Effector memory CD8-positive, alpha-beta T cell (primary cell): ENCODE results near the gene POLA2.

Experiments
- ATAC-seq: fragments of 150-1000 bp; cut with Tn5 transposase; replicated peaks from 2 replicates; pipeline ENCODE4 v1.10.0; 2021; ENCODE audit warnings: mild to moderate bottlenecking, moderate library complexity
- DNase-seq, 3 experiments: peaks; one replicate each; pipeline ENCODE4 v3.0.0; 2021
- H3K27ac Mint-ChIP-seq, 2 donors: one replicate each; pipeline ENCODE4 v1.8.0; 2022; ENCODE audit warnings: mild to moderate bottlenecking in 2 of 2, mixed read lengths in 2 of 2, moderate library complexity in 2 of 2
- H3K27me3 Mint-ChIP-seq, 2 donors: one replicate each; pipeline ENCODE4 v1.8.0; 2022; ENCODE audit warnings: mixed read lengths in 2 of 2
- H3K36me3 Mint-ChIP-seq: one replicate; pipeline ENCODE4 v1.8.0; 2022; ENCODE audit warnings: mild to moderate bottlenecking, moderate library complexity, mixed read lengths; ENCODE audit not compliant: insufficient read depth
- H3K4me1 Mint-ChIP-seq, 2 donors: one replicate each; pipeline ENCODE4 v1.8.0; 2022; ENCODE audit warnings: low read depth in 2 of 2, mixed read lengths in 2 of 2
- H3K4me3 Mint-ChIP-seq, 2 donors: one replicate each; pipeline ENCODE4 v1.8.0; 2022; ENCODE audit warnings: mild to moderate bottlenecking in 2 of 2, mixed read lengths in 2 of 2, moderate library complexity in 2 of 2
- H3K9me3 Mint-ChIP-seq, 2 donors: one replicate each; pipeline ENCODE4 v1.8.0; 2022; ENCODE audit warnings: mixed read lengths in 2 of 2

The POLA2 gene

DNA sequence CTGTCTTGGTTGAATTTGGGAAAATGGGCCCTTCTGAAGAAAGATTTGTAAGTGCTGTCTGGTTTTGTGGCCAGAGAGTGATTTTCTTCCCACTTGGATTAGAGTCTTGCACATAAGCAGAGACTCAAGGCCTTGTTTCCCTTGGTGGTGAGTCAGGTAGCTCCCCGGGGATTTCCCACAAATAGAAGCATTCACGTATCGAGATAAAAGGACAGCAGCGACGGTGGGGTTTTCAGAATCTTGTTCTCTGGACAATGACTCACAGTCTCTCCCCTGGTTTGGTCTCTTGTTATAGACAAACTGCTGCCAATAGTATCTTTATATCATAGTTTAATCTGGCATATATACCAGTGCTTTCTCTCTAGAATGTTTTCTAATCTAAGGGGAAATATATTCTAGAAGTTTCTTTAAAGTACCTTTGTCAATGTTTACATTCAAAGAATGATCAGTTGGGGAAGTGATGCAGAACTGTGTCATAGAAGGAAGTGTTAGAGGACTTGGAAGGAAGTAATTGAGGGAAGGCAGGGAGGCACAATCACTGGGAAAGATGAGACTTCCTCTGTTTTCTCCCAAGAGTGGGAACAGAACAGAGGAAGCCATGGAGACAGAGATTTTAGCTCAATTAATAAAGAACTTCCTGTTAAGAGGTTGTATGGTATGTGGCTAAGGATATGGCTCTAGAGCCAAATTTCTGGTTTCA, 18.1 kb downstream of the POLA2 start:
- no peak for DNase-seq
- no peaks in the 10 kb centered on the region for H3K9me3 Mint-ChIP-seq
- peak; percentile 31 for ATAC-seq
- H3K4me1 Mint-ChIP-seq: no peaks in the 10 kb centered on the region
- H3K4me3 Mint-ChIP-seq: no peak overlapping the region
- H3K27me3 Mint-ChIP-seq: no peaks in the 10 kb centered on the region
- peak overlapping the region in 1 of 2 donors; percentile 44 for H3K27ac Mint-ChIP-seq
- peaks cover 49% of the 10 kb centered on the region for H3K36me3 Mint-ChIP-seq

- H3K27me3 Mint-ChIP-seq: no peaks in the 10 kb centered on the region
- H3K4me1 Mint-ChIP-seq: no peaks in the 10 kb centered on the region
- ATAC-seq (no peak), DNase-seq (no peak)
- no peaks in the 10 kb centered on the region for H3K9me3 Mint-ChIP-seq
- no peak overlapping the region for H3K4me3 Mint-ChIP-seq
- peaks cover 51% of the 10 kb centered on the region for H3K36me3 Mint-ChIP-seq
- H3K27ac Mint-ChIP-seq: no peak overlapping the region
Measured at GRCh38 chr11:65280646-65281045, 18.9 kb downstream of the POLA2 start.

DNA sequence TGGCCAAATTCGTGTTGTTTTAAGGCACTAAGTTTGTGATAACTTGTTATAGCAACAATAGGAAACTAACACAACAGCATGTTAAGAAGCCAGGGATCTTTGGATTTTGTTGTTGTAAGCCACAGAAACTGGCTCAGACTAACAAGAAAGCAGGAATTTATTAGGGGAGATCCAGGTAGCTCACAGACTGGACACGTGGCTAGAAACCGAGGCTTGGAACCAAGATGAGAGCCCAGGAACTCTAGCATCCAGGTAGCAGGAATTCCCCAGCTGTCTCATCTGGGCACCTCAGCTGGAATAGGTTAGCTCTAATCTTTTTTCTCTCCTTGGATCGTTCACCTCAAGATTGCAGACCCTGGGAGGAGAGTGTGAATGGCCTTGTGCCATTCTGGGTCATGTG, 24.9 kb downstream of the POLA2 start:
- H3K36me3 Mint-ChIP-seq: peaks cover 44% of the 10 kb centered on the region
- H3K4me1 Mint-ChIP-seq: no peaks in the 10 kb centered on the region
- no peak overlapping the region for H3K4me3 Mint-ChIP-seq
- H3K9me3 Mint-ChIP-seq: no peaks in the 10 kb centered on the region
- no peaks in the 10 kb centered on the region for H3K27me3 Mint-ChIP-seq
- H3K27ac Mint-ChIP-seq: no peak overlapping the region
- ATAC-seq (no peak), DNase-seq (no peak)

- Mint-ChIP-seq H3K27me3 (no peaks in the 10 kb centered on the region), H3K9me3 (no peaks in the 10 kb centered on the region), H3K4me3 (no peak overlapping the region), H3K4me1 (no peaks in the 10 kb centered on the region), H3K36me3 (peaks cover 37% of the 10 kb centered on the region), H3K27ac (peak overlapping the region in 1 of 2 donors; percentile 44)
- DNase-seq: no peak
- no peak for ATAC-seq
Measured at GRCh38 chr11:65287601-65288000, 25.8 kb downstream of the POLA2 start.

GRCh38 chr11:65288706-65289536, 27.2 kb downstream of the POLA2 start:
- Mint-ChIP-seq H3K4me3 (no peak overlapping the region), H3K27me3 (no peaks in the 10 kb centered on the region), H3K36me3 (peaks cover 29% of the 10 kb centered on the region), H3K27ac (no peak overlapping the region), H3K4me1 (no peaks in the 10 kb centered on the region), H3K9me3 (no peaks in the 10 kb centered on the region)
- DNase-seq (no peak), ATAC-seq (no peak)

DNA sequence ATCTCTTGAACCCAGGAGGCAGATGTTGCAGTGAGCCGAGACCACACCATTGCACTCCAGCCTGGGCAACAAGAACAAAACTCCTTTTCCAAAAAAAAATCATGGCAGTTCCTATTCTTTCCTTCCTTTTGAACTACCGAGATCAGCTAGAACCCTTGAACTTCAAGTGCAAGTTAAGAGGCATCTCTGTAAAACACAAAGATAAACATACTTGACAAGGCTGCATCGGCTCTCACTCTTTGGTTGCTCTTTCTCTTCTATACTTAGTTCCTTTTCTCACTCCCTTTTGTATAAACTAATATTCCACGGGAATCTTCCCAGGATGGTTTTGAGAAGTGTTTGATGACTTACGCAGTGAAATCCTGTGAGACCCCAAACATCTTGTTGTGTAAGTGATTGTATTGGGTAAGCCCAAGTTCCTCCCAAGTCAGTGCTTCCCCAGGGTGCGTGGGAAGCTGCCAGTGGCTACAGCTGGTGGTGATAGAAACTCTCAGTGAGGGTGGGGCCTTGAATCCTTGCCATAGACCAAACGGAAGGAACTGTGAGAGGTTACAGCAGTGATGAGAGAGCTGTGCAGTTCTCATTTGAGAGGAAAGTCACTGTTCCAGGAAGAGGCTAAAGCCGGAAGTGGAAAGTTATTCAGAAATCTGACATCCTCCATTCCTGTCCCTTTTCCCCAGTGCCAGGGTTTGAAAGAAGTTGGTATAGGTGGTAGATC, 28.8 kb downstream of the POLA2 start:
- Mint-ChIP-seq H3K36me3 (peaks cover 32% of the 10 kb centered on the region), H3K4me3 (no peak overlapping the region), H3K4me1 (no peaks in the 10 kb centered on the region), H3K27ac (peak overlapping the region in 1 of 2 donors; percentile 75), H3K9me3 (no peaks in the 10 kb centered on the region), H3K27me3 (no peaks in the 10 kb centered on the region)
- DNase-seq: no peak
- no peak for ATAC-seq

DNA sequence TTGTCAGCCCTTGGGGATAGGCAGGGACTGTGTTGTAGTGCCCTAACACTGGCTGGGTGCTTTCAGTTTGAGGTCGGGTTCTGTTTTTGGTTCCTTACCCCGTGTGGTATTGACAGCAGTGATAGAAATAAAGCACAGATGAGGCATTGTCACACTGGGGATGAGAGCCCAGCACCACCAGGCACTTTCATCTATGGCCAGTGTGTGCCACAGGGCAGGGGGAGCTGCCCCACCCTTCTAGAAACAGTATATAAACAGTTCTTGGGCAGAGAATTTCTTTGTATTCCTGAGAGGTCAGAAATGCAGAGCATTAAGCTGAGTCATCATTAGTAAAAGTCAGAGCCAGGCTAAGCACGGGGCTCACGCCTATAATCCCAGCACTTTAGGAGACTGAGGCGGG, 29.9 kb downstream of the POLA2 start:
- H3K9me3 Mint-ChIP-seq: no peaks in the 10 kb centered on the region
- DNase-seq (no peak), ATAC-seq (no peak)
- no peak overlapping the region for H3K4me3 Mint-ChIP-seq
- H3K27ac Mint-ChIP-seq: peak overlapping the region in 1 of 2 donors; percentile 75
- H3K27me3 Mint-ChIP-seq: no peaks in the 10 kb centered on the region
- H3K4me1 Mint-ChIP-seq: no peaks in the 10 kb centered on the region
- peaks cover 32% of the 10 kb centered on the region for H3K36me3 Mint-ChIP-seq

GRCh38 chr11:65292890-65293289, 31.1 kb downstream of the POLA2 start:
- Mint-ChIP-seq H3K27ac (no peak overlapping the region), H3K27me3 (no peaks in the 10 kb centered on the region), H3K9me3 (no peaks in the 10 kb centered on the region), H3K4me3 (no peak overlapping the region), H3K4me1 (no peaks in the 10 kb centered on the region), H3K36me3 (peaks cover 32% of the 10 kb centered on the region)
- DNase-seq (no peak), ATAC-seq (no peak)

- no peaks in the 10 kb centered on the region for H3K4me1 Mint-ChIP-seq
- H3K27me3 Mint-ChIP-seq: no peaks in the 10 kb centered on the region
- H3K36me3 Mint-ChIP-seq: peaks cover 29% of the 10 kb centered on the region
- H3K4me3 Mint-ChIP-seq: no peak overlapping the region
- no peak for ATAC-seq
- H3K27ac Mint-ChIP-seq: no peak overlapping the region
- H3K9me3 Mint-ChIP-seq: no peaks in the 10 kb centered on the region
- no peak for DNase-seq
Measured at GRCh38 chr11:65293909-65294381, 32.2 kb downstream of the POLA2 start.

DNA sequence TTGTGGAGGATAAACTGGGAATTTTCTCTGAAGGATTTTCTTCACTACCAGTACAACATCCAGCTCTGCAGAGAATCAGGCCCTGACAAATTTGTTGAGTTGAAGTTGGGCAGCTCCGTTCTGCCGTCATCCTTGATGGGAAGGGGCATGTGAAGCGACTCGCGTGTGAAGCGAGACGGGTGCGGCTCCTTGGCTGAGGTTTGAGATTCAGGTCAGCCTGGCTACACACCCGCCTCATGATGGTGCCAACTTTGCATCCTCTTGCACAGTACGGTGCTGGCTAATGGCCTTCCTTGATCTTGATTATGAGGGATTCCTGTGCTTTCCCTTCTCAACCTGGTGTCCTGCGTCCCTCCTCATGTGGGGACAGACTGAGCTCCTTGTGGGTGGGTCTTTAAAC, 33.2 kb downstream of the POLA2 start:
- no peak for ATAC-seq
- Mint-ChIP-seq H3K27ac (no peak overlapping the region), H3K27me3 (no peaks in the 10 kb centered on the region), H3K4me1 (no peaks in the 10 kb centered on the region), H3K36me3 (peaks cover 22% of the 10 kb centered on the region), H3K4me3 (no peak overlapping the region), H3K9me3 (no peaks in the 10 kb centered on the region)
- no peak for DNase-seq

DNA sequence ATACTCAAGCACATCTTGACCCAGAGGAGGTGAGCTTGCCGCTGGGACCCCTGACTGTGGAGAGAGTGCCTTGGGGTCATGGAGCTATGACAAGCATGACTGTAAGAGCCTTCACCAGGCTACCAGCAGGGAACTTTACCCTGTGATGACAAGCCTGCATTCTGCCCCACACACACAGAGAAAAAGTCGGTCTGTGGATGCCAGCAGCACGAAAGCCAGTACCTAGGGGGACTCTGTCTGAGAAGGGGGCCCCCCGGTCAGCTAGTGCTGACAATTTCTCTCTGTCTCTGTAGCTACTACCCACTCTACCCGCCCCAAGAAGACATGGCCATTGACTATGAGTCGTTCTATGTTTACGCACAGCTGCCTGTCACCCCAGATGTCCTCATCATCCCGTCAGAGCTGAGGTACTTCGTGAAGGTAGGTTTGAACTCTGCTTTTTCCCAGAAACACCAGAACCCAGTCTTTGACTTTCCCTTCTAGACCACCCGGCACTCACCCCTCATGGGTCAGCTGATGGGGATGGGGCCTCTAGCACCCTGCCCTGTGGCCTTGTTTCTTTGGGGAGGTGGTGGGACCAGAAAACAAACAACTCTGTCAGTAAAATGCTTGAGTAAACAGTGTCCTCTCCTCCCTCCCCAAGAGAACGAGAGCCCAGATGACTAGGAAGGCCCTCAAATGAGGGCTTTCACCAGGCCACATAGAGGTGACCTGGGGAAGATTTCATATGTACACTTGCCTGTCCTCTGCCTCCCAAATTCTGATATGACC, 34.0 kb downstream of the POLA2 start:
- ATAC-seq (no peak), DNase-seq (no peak)
- Mint-ChIP-seq H3K4me3 (no peak overlapping the region), H3K9me3 (no peaks in the 10 kb centered on the region), H3K27me3 (no peaks in the 10 kb centered on the region), H3K4me1 (no peaks in the 10 kb centered on the region), H3K27ac (no peak overlapping the region), H3K36me3 (peaks cover 15% of the 10 kb centered on the region)

- Mint-ChIP-seq H3K4me3 (no peak overlapping the region), H3K27me3 (no peaks in the 10 kb centered on the region), H3K4me1 (no peaks in the 10 kb centered on the region), H3K36me3 (peaks cover 14% of the 10 kb centered on the region), H3K9me3 (no peaks in the 10 kb centered on the region), H3K27ac (peak overlapping the region in 1 of 2 donors; percentile 75)
- ATAC-seq (no peak), DNase-seq (no peak)
Measured at GRCh38 chr11:65297026-65297672, 35.4 kb downstream of the POLA2 start.

- no peaks in the 10 kb centered on the region for H3K4me1 Mint-ChIP-seq
- no peak overlapping the region for H3K4me3 Mint-ChIP-seq
- DNase-seq: no peak
- no peaks in the 10 kb centered on the region for H3K27me3 Mint-ChIP-seq
- ATAC-seq: no peak
- H3K27ac Mint-ChIP-seq: no peak overlapping the region
- no peaks in the 10 kb centered on the region for H3K9me3 Mint-ChIP-seq
- peaks cover 14% of the 10 kb centered on the region for H3K36me3 Mint-ChIP-seq
Measured at GRCh38 chr11:65298131-65298535, 36.4 kb downstream of the POLA2 start.
